K562 (cell line): Measurements from ENCODE around the gene PNPLA1. TPM values are rescaled to one million over a fixed set of nuclear protein-coding genes. Genes with fewer than 3 reads are reported as not detected.

Experiments
- ARID2 ChIP-seq: fragments of 450-650 bp; IDR thresholded peaks from 2 replicates; pipeline ENCODE4 v1.6.1; 2017; ENCODE audit warnings: antibody characterized with exemption, mild to moderate bottlenecking
- CBX8 ChIP-seq: fragments of 200-600 bp; sonication (generic); IDR thresholded peaks from 2 replicates; pipeline ENCODE4 v1.6.1; 2012; ENCODE audit warnings: borderline replicate concordance, mixed run types, low read depth, mild to moderate bottlenecking, moderate library complexity, mixed read lengths, low read length, control low read depth, inconsistent platforms; ENCODE audit not compliant: poor library complexity, severe bottlenecking; ENCODE audit errors: extremely low read depth
- CHCHD3 ChIP-seq: fragments of 250-450 bp; sonication (Bioruptor Pico); IDR thresholded peaks from 2 replicates; pipeline ENCODE4 v2.1.2; 2022; ENCODE audit warnings: mild to moderate bottlenecking
- GATA2 ChIP-seq: sonication (generic); formaldehyde crosslinking; IDR thresholded peaks from 2 replicates; pipeline ENCODE4 v1.4.0; 2020; ENCODE audit warnings: mild to moderate bottlenecking, missing genetic modification reagents
- GTF2A2 ChIP-seq: IDR thresholded peaks from 2 replicates; pipeline ENCODE4 v1.6.1; 2016; ENCODE audit warnings: mild to moderate bottlenecking, missing genetic modification characterization, missing compliant biosample characterization
- HDAC6 ChIP-seq: IDR thresholded peaks from 2 replicates; pipeline ENCODE4 v1.6.1; 2012; ENCODE audit warnings: low read depth, mild to moderate bottlenecking, control low read depth, inconsistent platforms, low read length, moderate library complexity
- JUN ChIP-seq, 2 experiments: sonication (generic) in 1 of 2; formaldehyde crosslinking in 1 of 2; IDR thresholded peaks; 2 replicates each; pipeline versions ENCODE4 v1.6.1 to v1.8.0; 2012 to 2022; ENCODE audit warnings: borderline replicate concordance in 2 of 2, mild to moderate bottlenecking in 2 of 2, improper control_type of control experiment in 1 of 2, low read depth in 1 of 2, low read length in 1 of 2, missing genetic modification reagents in 1 of 2
- JUND ChIP-seq, 2 experiments: IDR thresholded peaks; 2 replicates in 1 of 2; 3 replicates in 1 of 2; pipeline ENCODE4 v1.6.1; 2011; ENCODE audit warnings: borderline replicate concordance in 2 of 2, low read depth in 2 of 2, low read length in 2 of 2, improper control_type of control experiment in 1 of 2, missing biosample characterization in 1 of 2, missing genetic modification characterization in 1 of 2, missing genetic modification reagents in 1 of 2
- KLF16 ChIP-seq: IDR thresholded peaks from 2 replicates; pipeline ENCODE4 v1.6.1; 2016; ENCODE audit warnings: antibody characterized with exemption
- MYBL2 ChIP-seq, 2 experiments: fragments of 450-650 bp in 1 of 2; sonication (generic) in 1 of 2; formaldehyde crosslinking in 1 of 2; IDR thresholded peaks; 2 replicates each; pipeline versions ENCODE4 v1.6.1 to v1.8.1; 2017 to 2022; ENCODE audit warnings: borderline replicate concordance in 1 of 2, inconsistent platforms in 1 of 2, low read depth in 1 of 2, mild to moderate bottlenecking in 1 of 2, missing genetic modification reagents in 1 of 2, moderate library complexity in 1 of 2
- NBN ChIP-seq: fragments of 450-650 bp; IDR thresholded peaks from 2 replicates; pipeline ENCODE4 v1.6.1; 2016; ENCODE audit warnings: low read depth, mild to moderate bottlenecking
- NR1H2 ChIP-seq: sonication (generic); formaldehyde crosslinking; IDR thresholded peaks from 2 replicates; pipeline ENCODE4 v1.4.0; 2020; ENCODE audit warnings: mild to moderate bottlenecking, missing genetic modification reagents
- NRF1 ChIP-seq, 2 experiments: fragments of 450-650 bp; IDR thresholded peaks in 1 of 2; conservative IDR thresholded peaks in 1 of 2; 2 replicates each; pipeline ENCODE4 v1.6.1; 2014; ENCODE audit warnings: mild to moderate bottlenecking in 2 of 2
- SIRT6 ChIP-seq: IDR thresholded peaks from one replicate; pipeline ENCODE4 v1.6.1; 2012; ENCODE audit warnings: low read depth, mild to moderate bottlenecking, control low read depth, inconsistent platforms, low read length, moderate library complexity
- SMARCC2 ChIP-seq: fragments of 450-650 bp; IDR thresholded peaks from 2 replicates; pipeline ENCODE4 v1.6.1; 2017; ENCODE audit warnings: antibody characterized with exemption, moderate library complexity, mild to moderate bottlenecking, low read depth
- TBP ChIP-seq: optimal IDR thresholded peaks from 2 replicates; pipeline ENCODE3; 2011; ENCODE audit warnings: low read depth, low read length, improper control_type of control experiment
- TCFL5 ChIP-seq: fragments of 250-450 bp; sonication (Bioruptor Pico); conservative IDR thresholded peaks from 2 replicates; pipeline ENCODE4 v1.6.1; 2021; ENCODE audit warnings: mild to moderate bottlenecking, moderate library complexity, matching md5 sums
- TGIF2 ChIP-seq: sonication (generic); formaldehyde crosslinking; IDR thresholded peaks from 2 replicates; pipeline ENCODE4 v1.8.1; 2022; ENCODE audit warnings: mild to moderate bottlenecking, missing genetic modification reagents, moderate library complexity
- XRCC5 ChIP-seq: fragments of 200-400 bp; formaldehyde crosslinking; IDR thresholded peaks from 2 replicates; pipeline ENCODE4 v1.6.1; 2017; ENCODE audit warnings: low read depth, mild to moderate bottlenecking, low read length
- ZC3H11A ChIP-seq: IDR thresholded peaks from 2 replicates; pipeline ENCODE4 v1.6.1; 2012; ENCODE audit warnings: low read depth, low read length, improper control_type of control experiment
- ZFP30 ChIP-seq: fragments of 250-450 bp; sonication (Bioruptor Pico); IDR thresholded peaks from 2 replicates; pipeline ENCODE4 v1.8.0; 2022; ENCODE audit warnings: moderate library complexity, mild to moderate bottlenecking, inconsistent platforms, borderline replicate concordance
- ZNF134 ChIP-seq: fragments of 250-450 bp; sonication (Bioruptor Pico); conservative IDR thresholded peaks from 2 replicates; pipeline ENCODE4 v1.4.0; 2020
- ZNF174 ChIP-seq: fragments of 250-450 bp; sonication (Bioruptor Pico); IDR thresholded peaks from 2 replicates; pipeline ENCODE4 v1.4.0; 2020; ENCODE audit warnings: mild to moderate bottlenecking
- ZNF232 ChIP-seq: sonication (generic); formaldehyde crosslinking; IDR thresholded peaks from 2 replicates; pipeline ENCODE4 v1.8.0; 2022; ENCODE audit warnings: mild to moderate bottlenecking, missing genetic modification reagents
- ZNF41 ChIP-seq: fragments of 250-450 bp; sonication (Bioruptor Pico); conservative IDR thresholded peaks from 2 replicates; pipeline ENCODE4 v1.4.0; 2020; ENCODE audit warnings: mild to moderate bottlenecking
- ZNF79 ChIP-seq: fragments of 250-450 bp; sonication (Bioruptor Pico); IDR thresholded peaks from 2 replicates; pipeline ENCODE4 v1.4.0; 2020; ENCODE audit warnings: low read depth, mild to moderate bottlenecking, moderate library complexity
- polyA plus RNA-seq, 8 experiments: library from polyadenylated mRNA; depleted of rRNA in 4 of 8; stranded (reverse) in 5 of 8; unstranded in 3 of 8; fragments of >200 nt; fragmentation: Nextera tagmentation in 2 of 8; fragmentation: Illumina TruSeq in 1 of 8; extraction: Ambion mirVana in 2 of 8; extraction: Trizol in 1 of 8; gene quantifications; 2 replicates each; pipeline versions ENCODE4 v1.2.1 to v1.2.3, GENCODE V29; 2011 to 2014; ENCODE audit warnings: inconsistent platforms in 1 of 8, missing spikeins in 1 of 8
- total RNA-seq, 7 experiments: library from RNA; depleted of rRNA in 6 of 7; stranded (reverse); fragments of >200 nt in 6 of 7; fragmentation: Illumina TruSeq in 2 of 7; extraction: Trizol in 2 of 7; gene quantifications; 2 replicates each; pipeline versions ENCODE4 v1.2.1 to v1.2.3, GENCODE V29; 2011 to 2021; ENCODE audit warnings: low replicate concordance in 1 of 7
- TF ChIP-seq, protein P1 (sequence below): fragments of 250-450 bp; sonication (Bioruptor Pico); IDR thresholded peaks from 2 replicates; pipeline ENCODE4 v1.8.0; 2022; ENCODE audit warnings: inconsistent platforms

The PNPLA1 gene
- total and polyA plus RNA-seq, 9 of the 15 experiments (the other 6 are each of a cell fraction or from before 2014, with no cell fraction given): 0.04 to 0.27 (median 0.13) TPM; not detected in 2

GRCh38 chr6:36350681-36351571 is 81.1 kb downstream of the PNPLA1 start (continued):
- TF ChIP-seq, protein P1, sequence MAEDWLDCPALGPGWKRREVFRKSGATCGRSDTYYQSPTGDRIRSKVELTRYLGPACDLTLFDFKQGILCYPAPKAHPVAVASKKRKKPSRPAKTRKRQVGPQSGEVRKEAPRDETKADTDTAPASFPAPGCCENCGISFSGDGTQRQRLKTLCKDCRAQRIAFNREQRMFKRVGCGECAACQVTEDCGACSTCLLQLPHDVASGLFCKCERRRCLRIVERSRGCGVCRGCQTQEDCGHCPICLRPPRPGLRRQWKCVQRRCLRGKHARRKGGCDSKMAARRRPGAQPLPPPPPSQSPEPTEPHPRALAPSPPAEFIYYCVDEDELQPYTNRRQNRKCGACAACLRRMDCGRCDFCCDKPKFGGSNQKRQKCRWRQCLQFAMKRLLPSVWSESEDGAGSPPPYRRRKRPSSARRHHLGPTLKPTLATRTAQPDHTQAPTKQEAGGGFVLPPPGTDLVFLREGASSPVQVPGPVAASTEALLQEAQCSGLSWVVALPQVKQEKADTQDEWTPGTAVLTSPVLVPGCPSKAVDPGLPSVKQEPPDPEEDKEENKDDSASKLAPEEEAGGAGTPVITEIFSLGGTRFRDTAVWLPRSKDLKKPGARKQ (CRISPR knock-in tag): no peak
- no peak for TF ChIP-seq ZC3H11A
- peak; percentile 86 for TF ChIP-seq JUND (IDR thresholded peaks at IDR 0.05; ENCODE audit: borderline replicate concordance, low read depth, low read length)
- peak; percentile 88; the same call in 2 of the 3 replicates for TF ChIP-seq JUND (tag; IDR thresholded peaks at IDR 0.05; ENCODE audit: borderline replicate concordance, low read depth, low read length)
- no peak for TF ChIP-seq ZNF232
- TF ChIP-seq GTF2A2 (tag): no peak
- TF ChIP-seq HDAC6: no peak
- peak; percentile 95 for TF ChIP-seq KLF16
- no peak for TF ChIP-seq TGIF2 (CRISPR knock-in tag)
- TF ChIP-seq CBX8: no peak
- peak; percentile 93 for TF ChIP-seq GATA2
- TF ChIP-seq NR1H2 (CRISPR knock-in tag): no peak; the same call in 1 of the 2 replicates
- peak; percentile 96 for TF ChIP-seq NBN
- no peak for TF ChIP-seq SIRT6
- TF ChIP-seq ZNF79 (CRISPR knock-in tag): no peak
- no peak for TF ChIP-seq MYBL2 (IDR thresholded peaks at IDR 0.05; ENCODE audit: low read depth)
- no peak for TF ChIP-seq MYBL2 (CRISPR knock-in tag; IDR thresholded peaks at IDR 0.05; ENCODE audit: borderline replicate concordance)
- TF ChIP-seq CHCHD3: no peak
- TF ChIP-seq ZNF134: peak; percentile 63; the same call in 1 of the 2 replicates
- TF ChIP-seq TBP: peak; percentile 37
- TF ChIP-seq XRCC5: no peak
- TF ChIP-seq NRF1 (conservative IDR thresholded peaks at IDR 0.05 in 1 of 2, IDR thresholded peaks at IDR 0.05 in 1 of 2): peak; percentile 78 to 82
- no peak for TF ChIP-seq ZNF174 (CRISPR knock-in tag)
- no peak for TF ChIP-seq TCFL5 (CRISPR knock-in tag)
- peak; percentile 89 for TF ChIP-seq SMARCC2
- TF ChIP-seq ARID2: no peak
- peak; percentile 45; the same call in 1 of the 2 replicates for TF ChIP-seq JUN (IDR thresholded peaks at IDR 0.05; ENCODE audit: borderline replicate concordance, low read depth, low read length)
- no peak for TF ChIP-seq JUN (CRISPR knock-in tag; IDR thresholded peaks at IDR 0.05; ENCODE audit: borderline replicate concordance)
- no peak for TF ChIP-seq ZFP30 (CRISPR knock-in tag)
- TF ChIP-seq ZNF41: no peak; the same call in 1 of the 2 replicates
